Cardiac fibroblast (primary cell): ENCODE measurements around the gene PTEN.
"Not testable (repeated sequence)": the region's sequence is repeated elsewhere in the genome, so short reads cannot be mapped to it uniquely, and the experiment has no call there.

Source experiments
- DNase-seq, 2 donors: peaks; one replicate each; pipeline versions ENCODE4 v3.0.0 to v3.0.0-alpha.2; 2010; ENCODE audit warnings: low read depth in 2 of 2
- H3K4me3 ChIP-seq, 2 donors: replicated peaks in 1 of 2; 1 replicate in 1 of 2; 2 replicates in 1 of 2; pipeline ENCODE4 v1.5.1; 2011; ENCODE audit warnings: low read depth in 2 of 2, low read length in 2 of 2, mild to moderate bottlenecking in 2 of 2, moderate library complexity in 1 of 2
- CTCF ChIP-seq: IDR thresholded peaks from one replicate; pipeline ENCODE4 v1.5.1; 2011; ENCODE audit warnings: low read depth, mild to moderate bottlenecking, low read length, inconsistent platforms

Gene PTEN

DNA sequence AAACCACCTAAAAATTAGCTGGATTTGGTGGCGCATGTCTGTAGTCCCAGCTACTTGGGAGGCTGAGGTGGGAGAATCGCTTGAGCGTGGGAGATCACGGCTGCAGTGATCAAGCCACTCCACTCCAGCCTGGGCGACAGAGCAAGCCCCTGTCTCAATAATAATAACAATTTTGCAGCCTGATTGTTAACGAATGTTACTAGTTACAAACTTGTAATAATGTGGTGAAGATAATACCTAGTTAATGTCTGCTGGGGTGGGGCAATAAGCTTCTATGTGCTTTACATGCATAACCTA lies 44.2 kb upstream of the PTEN start:
- no peak for DNase-seq
- TF ChIP-seq CTCF: no peak
- H3K4me3 ChIP-seq: no peak overlapping the region

DNA sequence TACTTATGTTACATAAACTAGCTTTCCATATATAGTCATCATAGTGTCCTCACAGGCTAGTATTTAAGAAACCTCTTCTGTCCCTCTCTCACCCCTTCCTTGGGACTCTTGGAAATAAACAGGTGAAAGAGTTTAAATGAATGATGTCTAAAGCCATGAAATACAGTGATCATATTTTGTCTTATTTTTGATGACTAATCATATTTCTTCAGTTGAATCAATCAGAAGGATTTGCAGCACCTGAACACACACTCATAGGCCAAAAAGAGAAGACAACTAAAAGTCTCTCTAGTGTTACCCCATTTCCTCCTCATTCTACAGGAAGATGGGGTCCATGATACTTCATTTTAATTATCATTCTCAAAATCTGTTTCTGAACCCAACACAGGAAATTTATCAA lies 36.8 kb upstream of the PTEN start:
- DNase-seq: no peak
- H3K4me3 ChIP-seq: no peak overlapping the region
- TF ChIP-seq CTCF: no peak

DNA sequence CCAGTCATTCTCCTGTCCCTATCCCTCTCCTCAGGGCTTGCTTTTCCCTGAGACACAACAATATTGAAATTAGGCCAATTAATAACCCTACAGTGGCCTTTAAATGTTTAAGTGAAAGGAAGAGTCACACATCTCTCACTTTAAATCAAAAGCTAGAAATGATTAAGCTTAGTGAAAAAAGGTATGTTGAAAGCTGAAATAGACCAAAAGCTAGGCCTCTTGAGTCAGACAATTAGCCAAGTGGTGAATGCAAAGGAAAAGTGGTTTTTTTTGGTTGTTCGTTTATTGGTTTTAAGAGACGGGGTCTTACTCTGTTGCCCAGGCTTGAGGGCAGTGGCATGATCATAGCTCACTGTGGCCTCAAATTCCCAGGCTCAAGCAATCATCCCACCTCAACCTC lies 35.7 kb upstream of the PTEN start:
- no peak for DNase-seq
- H3K4me3 ChIP-seq: no peak overlapping the region
- TF ChIP-seq CTCF: no peak

DNA sequence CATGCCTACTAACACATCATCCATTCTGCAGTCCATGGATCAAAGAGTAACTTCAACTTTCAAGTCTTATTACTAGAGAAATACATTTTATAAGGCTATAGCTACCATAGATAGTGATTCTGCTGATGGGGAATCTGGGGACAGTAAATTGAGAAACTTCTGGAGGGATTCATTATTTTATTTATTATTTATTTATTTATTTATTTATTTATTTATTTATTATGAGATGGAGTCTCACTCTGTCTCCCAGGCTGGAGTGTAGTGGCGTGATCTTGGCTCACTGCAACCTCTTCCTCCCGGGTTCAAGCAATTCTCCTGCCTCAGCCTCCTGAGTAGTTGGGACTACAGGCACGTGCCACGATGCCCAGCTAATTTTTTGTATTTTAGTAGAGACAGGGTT lies 34.4 kb upstream of the PTEN start:
- DNase-seq, H3K4me3 ChIP-seq: not testable (repeated sequence)

DNA sequence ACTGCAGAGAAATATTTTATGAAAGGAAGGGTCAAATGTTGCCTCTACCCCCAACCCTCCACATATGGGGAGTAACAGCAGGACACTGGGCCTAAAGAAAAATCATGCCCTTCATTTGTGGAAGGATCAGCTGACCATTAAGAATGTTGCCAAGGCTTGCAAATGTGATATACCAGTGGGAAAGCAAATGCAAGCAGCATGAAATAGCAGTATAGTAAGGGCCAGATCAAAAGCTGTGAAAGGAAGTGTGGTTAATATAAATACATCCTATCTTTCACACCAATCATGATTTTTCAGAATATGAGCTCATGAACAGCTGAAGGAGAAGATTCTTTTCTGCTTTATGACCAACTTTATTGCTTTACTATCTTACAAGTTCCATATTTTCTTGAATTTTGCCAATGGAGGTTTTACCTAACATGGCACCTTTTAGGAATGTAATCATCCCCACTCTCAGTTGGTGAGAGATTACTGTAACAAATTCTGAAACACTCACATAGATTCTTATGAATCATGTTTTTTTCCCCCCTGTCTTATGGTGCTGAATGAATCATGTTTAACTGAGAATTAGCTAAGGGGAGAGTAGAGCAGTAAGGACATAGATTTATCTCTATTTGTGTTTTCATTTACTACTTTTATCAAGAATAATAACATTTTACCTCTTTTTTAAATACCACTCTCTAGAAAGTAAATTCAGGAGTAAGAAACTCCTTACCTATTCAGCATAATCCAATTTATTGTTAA lies 33.3 kb upstream of the PTEN start:
- TF ChIP-seq CTCF: no peak
- H3K4me3 ChIP-seq: no peak overlapping the region
- DNase-seq: no peak

GRCh38 chr10:87836098-87836497 lies 27.3 kb upstream of the PTEN start:
- no peak overlapping the region for H3K4me3 ChIP-seq
- no peak for DNase-seq
- no peak for TF ChIP-seq CTCF

DNA sequence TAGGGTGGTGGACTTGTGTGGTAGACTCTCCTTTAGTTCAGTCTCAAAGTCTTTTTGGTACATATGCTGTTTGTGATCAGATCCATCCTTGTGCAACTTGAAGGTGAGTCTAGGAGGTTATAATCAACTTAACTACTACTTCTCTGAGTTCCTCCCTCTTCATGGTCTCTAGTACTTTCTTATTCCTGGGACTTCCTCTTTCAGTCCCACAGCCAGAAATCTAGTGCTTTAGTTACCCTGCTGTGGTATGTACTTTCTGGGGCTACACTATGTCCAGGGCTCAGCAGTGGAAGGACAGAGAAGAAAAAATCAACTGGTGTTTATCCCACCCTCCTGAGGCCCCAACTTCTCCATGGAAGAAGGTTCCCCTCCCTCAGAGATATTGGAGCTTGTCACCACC lies 26.0 kb upstream of the PTEN start:
- H3K4me3 ChIP-seq: no peak overlapping the region
- no peak for TF ChIP-seq CTCF
- no peak for DNase-seq
